RWPE2 (cell line): Measurements from ENCODE around the gene LDB2.

Source experiments
- ATAC-seq: fragments of 200-7000 bp; cut with Tn5 transposase; 3 replicates; pipeline ENCODE4 v1.9.1; 2021; ENCODE audit warnings: low read depth
- DNase-seq: peaks from one replicate; pipeline ENCODE4 v3.0.0-alpha.2; 2020; ENCODE audit warnings: low spot score
- H3K27ac ChIP-seq: fragments of 450-650 bp; 2 replicates; pipeline ENCODE4 v1.5.1; 2017; ENCODE audit warnings: mild to moderate bottlenecking; ENCODE audit not compliant: poor library complexity, severe bottlenecking
- H3K27me3 ChIP-seq: fragments of 250-450 bp; sonication (Bioruptor Pico); 2 replicates; pipeline ENCODE4 v1.5.1; 2021; ENCODE audit warnings: mild to moderate bottlenecking, moderate library complexity; ENCODE audit not compliant: insufficient read depth, poor library complexity, severe bottlenecking
- H3K36me3 ChIP-seq: fragments of 250-450 bp; sonication (Bioruptor Pico); 2 replicates; pipeline ENCODE4 v1.5.1; 2020; ENCODE audit warnings: low read depth, mild to moderate bottlenecking, moderate library complexity
- H3K4me1 ChIP-seq: fragments of 250-450 bp; sonication (Bioruptor Pico); 2 replicates; pipeline ENCODE4 v1.5.1; 2021; ENCODE audit warnings: mild to moderate bottlenecking, moderate library complexity; ENCODE audit not compliant: insufficient read depth, poor library complexity, severe bottlenecking
- H3K4me3 ChIP-seq: fragments of 250-450 bp; sonication (Bioruptor Pico); 2 replicates; pipeline ENCODE4 v1.5.1; 2021; ENCODE audit warnings: mild to moderate bottlenecking, moderate library complexity; ENCODE audit not compliant: severe bottlenecking
- H3K9me3 ChIP-seq: fragments of 250-450 bp; sonication (Bioruptor Pico); 2 replicates; pipeline ENCODE4 v1.5.1; 2021; ENCODE audit warnings: mild to moderate bottlenecking, moderate library complexity; ENCODE audit not compliant: severe bottlenecking
- TF ChIP-seq, protein P1 (sequence below): fragments of 450-650 bp; IDR thresholded peaks from one replicate; pipeline ENCODE4 v1.5.1; 2017; ENCODE audit warnings: mild to moderate bottlenecking, moderate library complexity; ENCODE audit not compliant: poor library complexity, severe bottlenecking

LDB2 gene

DNA sequence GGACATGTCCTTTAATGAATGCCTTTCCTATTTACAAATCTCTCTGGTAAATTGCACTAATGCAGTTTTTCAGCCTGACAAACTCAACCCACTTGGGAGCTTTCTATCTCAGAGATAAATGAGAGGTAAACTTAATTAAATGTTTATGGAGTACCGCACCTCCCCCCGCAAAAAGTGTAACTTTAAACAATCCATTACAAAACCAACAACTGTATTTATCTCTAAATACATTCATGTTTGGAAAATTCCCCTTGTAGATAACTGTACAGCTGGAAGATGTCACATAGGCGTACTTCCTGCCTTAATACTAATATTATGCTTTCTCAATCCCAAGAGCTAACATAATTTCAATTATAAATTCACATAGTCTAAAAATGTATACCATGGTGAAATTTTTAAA is 215.5 kb downstream of the LDB2 start:
- Histone ChIP-seq H3K36me3 (no peaks in the 10 kb centered on the region), H3K4me3 (no peak overlapping the region), H3K27ac (no peak overlapping the region), H3K27me3 (no peaks in the 10 kb centered on the region), H3K4me1 (no peaks in the 10 kb centered on the region), H3K9me3 (no peaks in the 10 kb centered on the region)
- ATAC-seq = no peak
- TF ChIP-seq, protein P1, sequence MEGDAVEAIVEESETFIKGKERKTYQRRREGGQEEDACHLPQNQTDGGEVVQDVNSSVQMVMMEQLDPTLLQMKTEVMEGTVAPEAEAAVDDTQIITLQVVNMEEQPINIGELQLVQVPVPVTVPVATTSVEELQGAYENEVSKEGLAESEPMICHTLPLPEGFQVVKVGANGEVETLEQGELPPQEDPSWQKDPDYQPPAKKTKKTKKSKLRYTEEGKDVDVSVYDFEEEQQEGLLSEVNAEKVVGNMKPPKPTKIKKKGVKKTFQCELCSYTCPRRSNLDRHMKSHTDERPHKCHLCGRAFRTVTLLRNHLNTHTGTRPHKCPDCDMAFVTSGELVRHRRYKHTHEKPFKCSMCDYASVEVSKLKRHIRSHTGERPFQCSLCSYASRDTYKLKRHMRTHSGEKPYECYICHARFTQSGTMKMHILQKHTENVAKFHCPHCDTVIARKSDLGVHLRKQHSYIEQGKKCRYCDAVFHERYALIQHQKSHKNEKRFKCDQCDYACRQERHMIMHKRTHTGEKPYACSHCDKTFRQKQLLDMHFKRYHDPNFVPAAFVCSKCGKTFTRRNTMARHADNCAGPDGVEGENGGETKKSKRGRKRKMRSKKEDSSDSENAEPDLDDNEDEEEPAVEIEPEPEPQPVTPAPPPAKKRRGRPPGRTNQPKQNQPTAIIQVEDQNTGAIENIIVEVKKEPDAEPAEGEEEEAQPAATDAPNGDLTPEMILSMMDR = no peak
- DNase-seq = no peak

DNA sequence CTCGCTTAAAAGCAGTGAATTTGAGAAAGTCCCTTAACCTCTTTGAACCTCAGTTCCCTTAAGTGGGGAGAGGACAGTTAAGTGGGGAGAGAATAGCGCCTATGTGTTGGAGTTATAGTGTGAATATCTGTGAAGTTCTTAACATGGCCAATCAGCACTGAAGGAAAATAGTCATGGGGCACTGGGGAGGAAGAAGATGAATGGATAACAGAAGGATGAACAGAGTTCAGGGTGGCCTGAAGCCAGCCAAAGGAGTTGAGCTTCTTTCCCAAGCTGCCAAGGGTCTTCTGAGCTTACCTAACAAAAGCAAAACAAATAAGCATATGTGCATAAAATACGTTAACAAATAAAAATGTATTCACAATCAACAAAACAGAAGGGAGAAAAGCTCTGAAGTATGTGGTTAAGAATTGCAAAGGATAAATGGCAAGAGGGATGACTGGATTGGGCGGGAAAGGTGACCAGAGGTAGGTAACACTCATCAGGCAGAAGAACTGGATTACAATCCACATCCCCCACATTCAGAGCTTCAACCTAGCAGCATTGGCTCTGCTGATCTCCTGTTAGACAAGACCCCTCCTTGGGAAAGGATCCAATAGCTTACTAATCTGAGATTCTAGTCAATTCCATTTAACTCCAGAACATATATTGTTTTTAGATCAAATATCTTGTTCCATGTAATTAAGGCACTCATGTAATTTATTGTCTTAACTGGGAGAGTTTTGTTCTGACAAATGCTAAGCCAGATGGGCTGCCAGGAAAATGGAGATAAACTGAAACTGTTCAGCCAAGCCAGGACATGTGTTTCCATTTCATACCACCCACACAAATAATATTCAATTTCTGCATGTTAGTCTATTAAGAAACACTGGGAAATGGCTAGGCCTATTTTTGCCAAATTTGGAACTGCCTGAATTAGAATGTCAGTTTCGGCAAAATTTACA is 221.2 kb downstream of the LDB2 start:
- no peak for ATAC-seq
- no peaks in the 10 kb centered on the region for H3K4me1 ChIP-seq
- H3K27me3 ChIP-seq = no peaks in the 10 kb centered on the region
- H3K9me3 ChIP-seq = no peaks in the 10 kb centered on the region
- no peaks in the 10 kb centered on the region for H3K36me3 ChIP-seq
- TF ChIP-seq, protein P1 = no peak
- H3K4me3 ChIP-seq = no peak overlapping the region
- no peak overlapping the region for H3K27ac ChIP-seq
- no peak for DNase-seq

DNA sequence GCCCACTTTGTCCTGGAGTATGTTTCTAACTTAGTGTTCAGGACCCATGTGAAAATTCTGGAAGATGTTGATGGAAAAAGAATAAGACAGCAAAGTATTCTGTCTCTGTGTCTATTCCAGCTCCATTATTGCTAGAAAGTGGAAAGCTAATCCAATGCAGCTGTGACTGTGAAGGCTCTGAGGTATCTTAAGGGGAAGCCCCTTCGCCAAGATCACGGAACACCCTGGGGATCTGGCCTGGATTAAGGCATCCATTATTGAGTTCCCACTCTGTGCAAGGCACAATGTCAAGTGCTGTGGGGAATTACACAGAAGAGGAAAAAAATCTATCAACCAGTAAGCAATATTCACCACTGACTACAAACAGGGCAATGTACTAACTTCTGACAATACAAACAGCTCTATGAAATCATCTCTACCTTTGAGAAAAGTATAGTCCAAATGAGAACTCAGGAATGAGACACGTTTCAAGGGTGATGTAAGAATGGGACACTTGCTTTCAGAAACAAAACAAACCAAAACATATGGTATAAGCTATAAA is 222.1 kb downstream of the LDB2 start:
- Histone ChIP-seq H3K36me3 (no peaks in the 10 kb centered on the region), H3K27me3 (no peaks in the 10 kb centered on the region), H3K4me1 (no peaks in the 10 kb centered on the region), H3K4me3 (no peak overlapping the region), H3K27ac (no peak overlapping the region), H3K9me3 (no peaks in the 10 kb centered on the region)
- ATAC-seq (no peak), DNase-seq (no peak)
- TF ChIP-seq, protein P1 = no peak

DNA sequence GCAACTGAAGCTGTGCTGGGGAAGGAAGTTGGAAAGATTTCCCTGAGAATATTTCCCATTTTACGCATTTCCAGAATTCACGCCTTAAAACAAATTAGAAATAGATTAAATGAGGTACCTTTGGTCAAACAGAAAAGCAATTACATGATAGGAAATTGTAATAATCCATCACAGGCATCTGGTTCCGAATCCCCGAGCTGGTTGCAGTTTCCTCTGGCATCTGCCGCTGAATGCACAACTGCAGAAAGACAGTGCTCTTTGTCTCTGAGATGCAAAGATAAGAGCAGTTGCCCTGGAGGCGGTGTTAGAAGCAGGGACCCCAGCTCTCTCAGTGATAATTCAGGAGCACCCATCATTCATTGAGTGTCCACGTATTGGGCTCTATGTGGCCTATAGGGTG is 224.4 kb downstream of the LDB2 start:
- TF ChIP-seq, protein P1 = no peak
- Histone ChIP-seq H3K27ac (no peak overlapping the region), H3K4me1 (no peaks in the 10 kb centered on the region), H3K9me3 (no peaks in the 10 kb centered on the region), H3K27me3 (no peaks in the 10 kb centered on the region), H3K36me3 (no peaks in the 10 kb centered on the region), H3K4me3 (no peak overlapping the region)
- DNase-seq (no peak), ATAC-seq (no peak)

DNA sequence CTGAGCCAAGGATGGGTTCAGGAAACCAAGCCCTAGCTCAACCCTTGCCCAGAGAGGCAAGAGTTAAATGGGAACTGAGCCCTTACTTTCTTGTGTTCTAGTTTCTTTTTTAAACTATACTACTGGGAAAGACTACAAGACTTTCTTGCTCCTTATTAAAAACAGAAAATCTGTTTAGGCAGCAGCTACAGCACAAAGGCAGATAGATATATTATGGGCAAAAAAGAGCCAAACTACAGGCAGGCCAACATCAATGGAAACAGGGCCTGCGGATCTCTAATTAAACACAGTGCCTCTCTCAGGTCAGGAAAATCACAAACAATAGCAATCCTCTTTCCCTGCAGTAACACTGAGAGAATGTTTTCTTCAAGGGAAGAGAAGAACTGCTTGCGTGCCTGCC is 226.0 kb downstream of the LDB2 start:
- H3K36me3 ChIP-seq = no peaks in the 10 kb centered on the region
- TF ChIP-seq, protein P1 = no peak
- DNase-seq (no peak), ATAC-seq (no peak)
- no peaks in the 10 kb centered on the region for H3K9me3 ChIP-seq
- peaks cover 5% of the 10 kb centered on the region for H3K4me1 ChIP-seq
- no peaks in the 10 kb centered on the region for H3K27me3 ChIP-seq
- H3K27ac ChIP-seq = no peak overlapping the region
- H3K4me3 ChIP-seq = no peak overlapping the region
